Astrocyte of the hippocampus (primary cell): Measurements from ENCODE around the gene SH3TC1.
A peak's percentile ranks its signal among the peaks of the same experiment; 100 is the strongest.

Experiments
- DNase-seq: peaks from one replicate; pipeline ENCODE4 v3.0.0; 2011; ENCODE audit warnings: low read depth, low spot score

The SH3TC1 gene

DNA sequence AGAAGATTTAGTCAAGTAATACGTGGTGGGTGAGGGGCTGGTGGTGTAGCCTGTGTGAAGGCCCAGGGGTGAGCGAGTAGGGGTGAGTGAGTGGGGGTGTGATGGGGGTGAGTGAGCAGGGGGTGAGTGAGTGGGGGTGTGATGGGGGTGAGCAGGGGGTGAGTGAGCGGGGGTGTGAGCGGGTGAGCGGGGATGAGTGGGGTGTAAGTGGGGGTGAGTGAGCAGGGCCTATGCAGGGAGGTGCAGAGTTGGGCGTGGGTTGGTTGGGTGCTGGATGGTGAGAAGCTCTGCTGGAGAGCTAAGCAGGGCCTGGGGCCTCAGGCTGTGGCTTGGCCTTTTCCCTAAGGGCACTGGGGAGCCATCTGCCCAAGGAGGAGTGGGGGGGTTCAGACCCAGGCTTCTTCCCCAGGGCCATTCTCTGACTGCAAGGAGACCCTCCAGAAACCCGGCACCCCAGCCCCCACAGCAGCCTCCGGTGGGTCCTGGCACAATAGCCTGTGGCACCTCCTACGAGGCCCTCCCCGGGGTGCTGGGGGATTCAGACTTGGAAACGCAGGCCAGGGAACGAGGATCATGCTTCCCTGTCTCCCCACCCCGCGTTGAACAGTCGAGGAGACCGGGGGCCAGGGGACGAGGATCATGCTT, 30.4 kb downstream of the SH3TC1 start:
- DNase-seq, result no peak

DNA sequence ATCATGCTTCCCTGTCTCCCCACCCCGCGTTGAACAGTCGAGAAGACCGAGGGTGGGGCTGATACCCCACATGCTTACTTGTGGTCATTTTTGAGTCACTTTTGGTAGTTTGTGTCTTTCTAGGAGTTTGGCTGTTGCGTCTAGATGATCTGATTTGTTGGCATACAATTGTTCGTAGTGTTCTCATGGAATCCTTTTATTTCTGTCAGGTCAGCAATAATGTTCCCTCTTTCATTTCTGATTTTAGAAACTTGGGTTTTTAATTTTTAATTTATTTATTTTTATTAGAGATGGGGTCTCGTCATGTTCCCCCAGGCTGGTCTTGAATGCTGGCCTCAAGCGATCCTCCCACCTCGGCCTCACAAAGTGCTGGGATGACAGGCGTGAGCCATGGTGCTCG, 30.9 kb downstream of the SH3TC1 start:
- no peak for DNase-seq

DNA sequence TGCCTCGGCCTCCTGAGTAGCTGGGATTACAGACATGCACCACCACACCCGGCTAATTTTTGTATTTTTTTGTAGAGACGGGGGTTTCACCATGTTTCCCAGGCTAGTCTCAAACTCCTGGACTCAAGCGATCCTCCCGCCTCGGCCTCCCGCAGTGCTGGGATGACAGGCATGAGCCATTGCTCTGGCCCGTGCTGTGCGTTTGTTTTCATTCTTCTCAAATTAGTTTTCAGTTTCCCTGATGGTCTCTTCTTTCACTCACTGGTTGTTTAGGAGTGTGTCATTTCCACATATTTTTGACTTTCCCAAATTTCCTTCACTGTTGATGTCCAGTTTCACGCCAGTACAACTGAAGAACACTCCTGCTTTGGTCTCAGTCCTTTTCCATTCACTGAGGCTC, 31.8 kb downstream of the SH3TC1 start:
- no peak for DNase-seq

DNA sequence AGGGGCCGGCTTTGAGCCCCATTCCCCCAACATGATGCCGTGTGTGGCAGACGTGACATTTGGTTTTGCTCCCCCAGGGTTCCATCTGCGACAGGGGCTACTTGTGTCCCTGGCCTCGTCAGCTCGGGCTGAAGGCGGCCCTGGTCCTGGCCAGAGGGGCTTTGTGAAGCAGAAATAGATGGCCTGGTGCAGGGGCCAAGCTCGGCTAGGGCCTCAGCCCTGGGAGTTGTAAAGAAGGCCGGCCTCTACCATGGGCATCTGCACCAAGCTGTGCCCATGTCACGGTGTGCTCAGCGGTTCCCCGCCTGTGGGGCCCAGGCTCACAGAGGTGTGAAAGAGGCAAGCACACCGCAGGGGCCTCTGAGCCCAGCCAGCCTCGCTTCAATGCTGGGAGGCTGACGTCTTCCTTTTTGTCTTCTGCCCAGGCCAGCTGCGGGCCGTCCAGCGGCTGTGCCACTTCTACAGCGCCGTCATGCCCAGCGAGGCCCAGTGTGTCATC, 32.5 kb downstream of the SH3TC1 start:
- DNase-seq, result no peak

DNA sequence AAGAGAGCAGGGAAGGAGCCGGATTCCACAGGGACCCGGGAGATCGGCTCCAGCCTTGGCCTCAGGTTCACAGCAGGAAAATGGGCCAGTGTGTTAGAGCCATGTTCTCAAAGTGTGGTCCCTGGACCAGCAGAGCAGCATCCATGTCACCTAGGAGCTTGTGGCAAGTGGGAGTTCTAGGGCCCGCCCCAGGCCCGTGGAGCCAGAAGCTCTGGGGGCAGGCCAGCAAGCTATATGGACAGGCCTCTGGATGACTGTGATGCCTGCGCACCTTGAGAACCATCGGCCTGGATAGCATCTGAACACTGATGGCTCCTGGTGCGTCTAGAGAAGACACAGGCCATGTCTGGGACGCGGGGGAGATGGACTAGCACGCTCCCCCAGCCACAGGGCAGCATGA, 33.7 kb downstream of the SH3TC1 start:
- DNase-seq, result no peak

DNA sequence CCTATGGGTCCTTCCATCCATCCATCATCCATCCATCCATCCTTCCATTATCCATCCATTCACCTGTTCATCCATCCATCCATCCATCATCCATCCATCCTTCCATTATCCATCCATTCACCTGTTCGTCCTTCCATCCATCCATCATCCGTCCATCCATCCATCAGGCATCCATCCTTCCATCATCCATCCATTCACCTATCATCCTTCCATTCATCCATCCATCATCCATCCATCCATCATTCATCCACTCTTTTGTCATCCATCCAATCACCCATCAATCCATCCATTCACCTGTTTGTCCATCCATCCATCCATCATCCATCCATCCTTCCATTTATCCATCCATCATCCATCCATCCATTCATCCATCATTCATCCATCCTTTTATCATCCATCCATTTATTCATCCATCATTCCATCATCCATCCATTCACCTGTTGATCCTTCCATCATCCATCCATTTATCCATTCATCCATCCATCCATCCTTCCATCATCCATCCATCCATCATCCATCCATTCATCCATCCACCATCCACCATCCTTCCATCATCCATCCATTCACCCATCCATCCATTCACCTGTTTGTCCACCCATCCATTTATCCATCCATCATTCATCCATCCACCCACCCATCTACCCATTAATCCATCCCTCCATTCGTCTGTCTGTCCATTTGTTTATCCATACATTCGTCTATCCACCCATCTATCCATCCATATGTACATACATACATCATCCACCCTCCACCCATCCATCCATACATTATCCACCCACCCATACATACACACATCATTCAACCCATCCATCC, 34.8 kb downstream of the SH3TC1 start:
- no peak for DNase-seq

DNA sequence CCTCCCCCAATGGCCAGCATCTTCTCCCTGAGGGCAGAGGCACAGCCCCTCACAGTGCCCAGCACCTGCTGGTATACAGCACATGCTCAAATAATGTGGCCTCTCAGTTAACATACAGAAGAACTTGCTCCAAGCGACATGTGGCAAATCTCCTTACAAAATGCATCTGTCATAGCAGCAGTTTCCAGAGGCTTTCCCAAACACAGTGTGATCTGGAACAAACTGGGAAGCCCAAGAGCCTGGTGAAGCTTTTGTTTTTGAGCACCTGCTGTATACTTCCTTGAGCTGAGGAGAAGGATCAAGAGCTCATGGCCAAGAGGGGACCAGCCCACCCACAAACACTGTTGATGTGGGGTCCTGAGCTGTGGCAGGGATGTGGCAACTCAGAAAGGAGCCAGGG, 35.6 kb downstream of the SH3TC1 start:
- DNase-seq, result no peak

DNA sequence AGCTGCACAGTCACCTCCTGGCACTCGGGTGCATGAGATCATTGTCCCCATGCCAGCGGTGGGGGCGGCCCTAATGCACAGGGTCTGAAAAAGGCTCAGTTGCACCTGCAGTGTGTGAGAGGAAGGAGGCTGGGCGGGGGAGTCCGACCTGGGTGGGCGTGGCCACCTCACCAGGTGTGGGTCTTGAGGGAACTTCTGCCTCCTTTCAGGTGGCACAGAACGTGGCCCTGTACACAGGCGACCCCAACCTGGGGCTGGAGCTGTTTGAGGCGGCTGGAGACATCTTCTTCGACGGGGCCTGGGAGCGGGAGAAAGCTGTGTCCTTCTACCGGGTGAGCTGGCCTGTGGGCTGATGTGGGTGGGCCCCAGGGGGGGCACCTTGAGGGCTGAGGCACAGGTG, 36.1 kb downstream of the SH3TC1 start:
- no peak for DNase-seq

DNA sequence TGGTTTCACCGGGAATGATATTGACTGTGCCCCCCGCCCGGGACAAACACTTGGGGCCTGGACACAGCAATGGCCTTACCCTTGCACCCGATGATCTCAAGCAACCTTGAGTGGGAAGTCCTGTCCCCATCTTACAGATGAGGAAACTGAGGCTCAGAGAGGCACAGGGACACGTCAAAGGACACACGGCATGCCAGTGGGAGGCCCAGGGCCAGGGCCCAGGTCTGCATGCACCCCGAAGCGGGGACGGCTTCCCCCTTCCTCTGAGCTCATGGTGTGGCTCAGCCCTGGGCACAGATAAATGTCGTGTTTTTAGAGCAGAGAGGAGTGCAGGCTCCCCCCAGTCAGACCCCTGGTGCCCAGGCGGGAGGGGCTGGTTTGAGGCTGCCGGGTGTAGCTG, 36.6 kb downstream of the SH3TC1 start:
- no peak for DNase-seq

DNA sequence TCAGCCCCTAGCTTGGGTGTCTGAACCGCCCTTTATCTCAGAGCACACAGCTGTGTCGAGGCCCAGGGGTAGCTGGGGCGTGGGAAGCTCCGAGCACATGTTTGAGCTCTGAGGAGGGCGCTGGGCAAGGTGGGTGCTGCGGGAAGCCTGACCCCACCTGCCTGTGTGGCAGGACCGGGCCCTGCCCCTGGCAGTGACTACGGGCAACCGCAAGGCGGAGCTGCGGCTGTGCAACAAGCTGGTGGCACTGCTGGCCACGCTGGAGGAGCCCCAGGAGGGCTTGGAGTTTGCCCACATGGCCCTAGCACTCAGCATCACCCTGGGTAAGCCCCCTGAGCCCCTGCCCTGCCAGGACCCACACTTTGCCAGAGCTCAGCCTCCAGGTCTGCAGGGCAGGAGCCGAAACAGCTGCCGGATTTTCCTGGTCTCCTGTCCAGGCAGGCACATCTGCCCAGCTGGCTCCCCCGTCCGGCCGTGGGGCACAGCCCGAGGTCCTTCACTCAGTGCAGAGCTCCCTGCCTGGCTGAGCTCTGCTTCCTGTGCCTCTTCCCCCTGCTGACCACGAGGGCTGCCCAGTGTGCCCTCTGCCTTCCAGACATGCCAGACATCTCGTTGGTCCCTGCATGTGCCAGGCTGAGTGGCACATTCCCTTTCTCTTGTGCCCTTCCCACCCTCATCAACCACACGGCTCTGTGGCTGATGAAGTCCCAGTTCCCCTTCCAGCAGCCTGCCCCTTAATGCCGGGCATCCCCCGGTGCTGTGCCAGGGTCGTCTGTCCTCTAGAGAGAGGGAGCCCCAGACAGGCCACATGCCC, 37.2 kb downstream of the SH3TC1 start:
- DNase-seq, result no peak

DNA sequence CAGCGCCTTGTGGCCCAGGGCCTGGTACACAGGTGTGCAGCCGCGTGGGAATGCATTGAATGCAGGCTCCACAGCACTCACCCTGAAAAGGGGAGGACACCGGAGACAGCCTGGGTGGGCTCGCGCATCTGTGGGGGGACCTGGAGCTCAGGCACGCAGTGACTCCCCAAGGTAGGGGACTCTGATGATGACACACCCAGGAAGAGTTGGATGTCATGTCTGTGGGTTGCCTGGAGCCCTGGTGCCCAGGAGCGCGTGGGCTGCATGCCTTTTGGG, 37.8 kb downstream of the SH3TC1 start:
- no peak for DNase-seq

DNA sequence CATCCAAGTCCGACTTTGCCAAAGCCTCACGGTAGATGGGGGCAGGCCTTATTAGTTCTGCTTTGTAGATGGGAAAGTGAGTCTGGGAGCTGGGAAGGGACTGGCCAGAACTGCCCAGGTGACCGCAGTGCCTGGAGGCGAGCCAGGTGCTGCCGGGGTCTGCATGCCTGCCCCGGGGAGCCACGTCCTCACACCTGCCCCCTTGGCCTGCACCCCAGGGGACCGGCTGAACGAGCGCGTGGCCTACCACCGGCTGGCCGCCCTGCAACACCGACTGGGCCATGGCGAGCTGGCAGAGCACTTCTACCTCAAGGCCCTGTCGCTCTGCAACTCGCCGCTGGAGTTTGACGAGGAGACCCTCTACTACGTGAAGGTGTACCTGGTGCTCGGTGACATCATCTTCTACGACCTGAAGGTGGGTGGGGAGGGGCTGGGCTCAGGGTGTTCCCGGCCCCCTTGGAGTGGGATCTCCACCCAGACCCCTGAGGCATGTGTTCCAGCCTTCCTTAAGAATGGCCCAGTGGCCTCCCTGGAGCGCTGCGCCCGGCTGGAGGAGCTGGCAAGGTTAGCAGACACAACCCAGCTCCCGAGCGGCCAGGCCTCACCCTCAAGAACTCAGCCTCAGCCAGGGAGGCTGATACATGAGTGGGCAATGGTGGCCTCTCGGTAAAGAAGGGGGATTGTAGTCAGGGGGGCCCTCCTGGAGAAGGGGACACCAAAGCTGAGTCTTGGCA, 38.3 kb downstream of the SH3TC1 start:
- no peak for DNase-seq

DNA sequence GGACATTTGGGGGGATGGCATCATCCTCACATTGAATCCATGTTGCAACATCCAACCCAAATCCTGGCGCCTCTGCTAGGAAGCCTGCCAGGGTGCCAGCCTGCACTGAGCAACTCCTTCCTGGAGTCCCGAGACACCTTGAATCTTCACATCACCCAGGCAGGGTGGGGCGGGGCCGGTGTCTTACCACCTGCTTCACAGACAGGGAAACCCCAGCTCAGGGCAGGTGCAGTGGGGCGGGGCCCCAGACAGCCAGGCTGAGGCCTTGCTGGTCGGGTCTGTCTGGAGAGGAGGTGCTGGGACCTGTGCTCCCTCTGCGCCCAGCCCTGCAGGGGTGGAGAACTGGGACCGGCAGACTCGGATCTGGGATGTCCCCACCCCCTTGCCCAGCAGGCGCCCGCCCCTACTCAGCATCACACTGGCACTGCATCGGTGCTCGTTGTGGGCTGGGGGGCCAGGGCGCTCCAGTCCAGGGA, 39.0 kb downstream of the SH3TC1 start:
- no peak for DNase-seq

DNA sequence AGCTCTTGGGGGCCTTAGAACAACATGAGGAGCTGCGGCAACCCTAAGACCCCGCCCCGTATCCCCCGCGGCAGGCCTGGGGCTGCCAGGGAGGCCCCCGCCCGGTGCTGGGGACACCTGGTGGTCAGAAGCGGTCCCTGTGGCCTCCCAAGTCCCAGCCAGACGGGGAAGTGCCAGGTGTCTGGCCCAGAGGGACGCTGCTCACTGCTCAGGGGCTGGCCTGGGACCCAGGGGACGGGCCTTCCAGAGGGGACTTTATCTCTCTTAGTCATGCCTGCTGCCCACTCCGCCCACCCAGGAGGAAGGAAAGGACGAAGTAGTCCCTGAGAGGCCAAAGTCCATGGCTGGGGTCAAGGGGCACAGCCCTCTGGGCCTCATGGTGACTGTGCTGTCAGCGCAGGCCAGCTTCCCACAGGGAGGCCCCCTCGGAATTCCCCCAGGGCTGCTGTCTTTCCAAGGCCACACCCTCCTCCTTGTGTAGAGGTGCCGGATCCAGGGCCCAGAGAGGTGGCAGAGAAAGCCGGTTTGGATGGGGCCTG, 39.5 kb downstream of the SH3TC1 start:
- peak; percentile 37 for DNase-seq

DNA sequence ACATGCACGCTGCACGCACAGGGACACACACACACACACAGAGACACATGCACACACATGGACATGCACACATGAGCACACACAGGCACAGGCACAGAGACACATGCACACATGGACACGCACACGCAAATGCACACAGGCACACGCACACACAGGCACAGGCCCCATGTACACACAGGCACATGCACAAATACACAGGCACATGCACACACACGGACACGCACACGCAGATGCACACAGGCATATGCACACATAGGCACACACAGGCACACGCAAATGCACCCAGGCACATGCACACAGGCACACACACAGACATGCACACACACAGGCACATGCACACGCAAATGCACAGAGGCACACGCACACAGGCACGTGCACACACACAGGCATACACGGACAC, 40.1 kb downstream of the SH3TC1 start:
- DNase-seq, result no peak

DNA sequence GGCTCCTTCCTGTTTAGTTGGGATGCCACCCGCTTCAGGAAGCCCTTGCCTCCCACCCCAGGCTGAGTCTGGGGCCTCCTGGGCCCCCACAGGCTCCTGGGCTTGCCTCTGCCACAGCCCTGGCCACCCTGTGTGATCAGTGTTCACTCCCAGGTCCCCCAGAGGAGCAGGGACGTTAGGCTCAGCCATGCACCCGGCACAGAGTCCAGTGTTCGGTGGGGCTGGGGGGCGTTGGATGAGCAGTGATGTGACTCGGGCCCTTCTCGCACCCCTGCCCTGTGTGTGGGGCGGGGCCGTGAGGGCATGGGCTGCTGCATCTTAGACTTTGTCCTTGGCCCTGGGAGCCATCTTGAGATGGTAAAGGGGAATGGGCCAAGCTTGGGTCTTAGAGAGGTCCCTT, 40.6 kb downstream of the SH3TC1 start:
- no peak for DNase-seq

DNA sequence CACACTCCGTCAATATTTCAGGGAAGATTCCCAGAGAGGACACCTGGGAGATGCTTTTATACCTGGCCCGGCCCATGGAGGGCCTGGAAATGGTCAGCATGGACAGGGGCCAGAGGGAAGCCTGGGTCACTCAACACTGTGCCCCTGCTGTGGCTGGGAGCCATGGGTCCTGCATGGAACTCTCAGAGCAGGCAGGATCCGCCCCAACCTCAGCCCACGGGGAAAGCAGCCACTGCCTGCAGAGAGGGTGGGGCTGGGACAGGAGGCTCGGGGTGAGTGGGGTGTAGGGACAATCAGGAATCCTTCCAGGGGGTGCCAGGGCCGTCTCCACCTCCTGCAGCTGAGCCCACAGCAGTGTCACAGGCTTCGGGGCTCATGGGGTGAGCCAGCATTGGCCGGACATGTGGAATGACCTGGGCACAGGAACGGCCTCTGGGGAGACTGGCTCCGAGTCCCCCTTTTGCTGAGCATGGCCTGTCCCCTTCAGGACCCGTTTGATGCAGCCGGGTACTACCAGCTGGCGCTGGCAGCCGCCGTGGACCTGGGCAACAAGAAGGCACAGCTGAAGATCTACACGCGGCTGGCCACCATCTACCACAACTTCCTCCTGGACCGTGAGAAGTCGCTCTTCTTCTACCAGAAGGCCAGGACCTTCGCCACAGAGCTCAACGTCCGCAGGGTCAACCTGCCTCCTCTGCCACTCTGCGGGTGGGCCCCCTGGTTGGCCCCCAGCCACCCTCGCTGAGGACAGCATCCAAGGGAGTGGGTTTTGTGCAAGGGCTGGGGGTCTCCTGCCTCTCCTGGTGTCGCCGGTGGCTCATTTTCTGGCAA, 41.3 kb downstream of the SH3TC1 start:
- no peak for DNase-seq

DNA sequence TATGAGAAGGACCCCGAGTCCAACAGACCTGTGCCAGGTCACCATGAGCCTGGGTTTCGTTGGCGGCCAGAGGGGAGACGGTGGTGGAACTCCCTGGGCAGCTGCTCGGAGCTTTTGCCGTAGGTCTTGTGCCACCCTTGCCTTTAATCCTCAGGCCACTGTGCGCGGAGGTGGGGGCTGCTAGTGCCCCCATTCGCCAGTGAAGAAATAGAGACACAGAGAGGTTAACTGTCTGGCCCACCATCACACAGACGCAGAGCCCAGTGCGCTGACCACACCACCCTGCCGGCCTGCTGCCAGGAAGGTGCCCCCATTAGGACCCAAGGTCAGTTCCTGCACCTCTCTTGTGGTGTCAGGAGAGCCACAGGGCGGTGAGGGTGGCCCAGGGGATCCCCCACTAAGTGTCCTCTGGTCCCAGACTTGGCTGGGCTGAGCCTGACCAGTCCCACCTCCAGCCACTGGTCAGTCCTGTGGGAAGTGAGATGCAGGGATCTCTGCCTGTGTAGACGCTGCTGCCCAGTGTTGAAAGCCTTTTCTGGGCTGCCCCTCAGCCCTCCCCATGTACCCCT, 42.2 kb downstream of the SH3TC1 start:
- no peak for DNase-seq

DNA sequence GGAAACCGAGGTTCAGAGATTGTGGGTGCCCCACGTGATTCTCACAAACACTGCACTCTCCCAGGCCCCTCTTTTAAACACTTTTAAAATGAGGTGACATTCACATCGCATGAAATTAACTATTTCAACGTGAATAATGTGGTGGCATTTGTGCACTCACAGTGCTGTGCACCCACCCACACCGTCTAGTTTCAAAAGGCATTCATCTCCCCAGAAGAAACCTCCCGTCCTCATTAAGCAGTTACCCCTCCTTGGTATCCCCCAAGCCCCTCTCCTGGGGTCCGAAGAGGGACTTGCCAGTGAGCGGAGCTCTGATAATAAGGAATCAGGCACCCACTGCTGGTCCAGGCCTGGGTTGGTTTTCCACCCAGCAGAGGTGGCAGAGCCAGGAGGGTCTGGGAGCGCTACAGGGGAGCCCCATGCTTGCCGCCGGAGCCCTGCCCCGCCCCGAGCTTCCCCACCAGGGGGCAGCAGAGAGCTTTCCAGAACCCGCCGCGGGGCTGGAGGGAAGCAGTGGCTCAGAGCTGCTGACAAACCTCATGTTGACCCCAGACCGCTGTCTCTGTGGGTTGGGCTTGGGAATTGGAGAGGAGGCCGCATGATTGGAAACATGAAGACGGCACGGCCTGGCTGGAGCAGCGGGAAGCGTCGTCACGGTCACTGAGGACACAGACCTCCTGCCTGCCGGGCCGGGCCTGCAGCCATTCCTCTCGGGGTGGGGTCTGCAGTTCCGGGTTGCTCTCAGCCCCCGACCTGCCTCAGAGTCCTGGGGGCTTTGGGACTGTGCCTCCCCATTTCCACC, 43.0 kb downstream of the SH3TC1 start:
- peak; percentile 93 for DNase-seq
